NCI-H510A (cell line): Measurements from ENCODE around the gene FAM222A.

ENCODE experiments used
- DNase-seq: peaks from one replicate; lab custom pipeline; 2025; lab: John Stamatoyannopoulos, UW

The FAM222A gene

DNA sequence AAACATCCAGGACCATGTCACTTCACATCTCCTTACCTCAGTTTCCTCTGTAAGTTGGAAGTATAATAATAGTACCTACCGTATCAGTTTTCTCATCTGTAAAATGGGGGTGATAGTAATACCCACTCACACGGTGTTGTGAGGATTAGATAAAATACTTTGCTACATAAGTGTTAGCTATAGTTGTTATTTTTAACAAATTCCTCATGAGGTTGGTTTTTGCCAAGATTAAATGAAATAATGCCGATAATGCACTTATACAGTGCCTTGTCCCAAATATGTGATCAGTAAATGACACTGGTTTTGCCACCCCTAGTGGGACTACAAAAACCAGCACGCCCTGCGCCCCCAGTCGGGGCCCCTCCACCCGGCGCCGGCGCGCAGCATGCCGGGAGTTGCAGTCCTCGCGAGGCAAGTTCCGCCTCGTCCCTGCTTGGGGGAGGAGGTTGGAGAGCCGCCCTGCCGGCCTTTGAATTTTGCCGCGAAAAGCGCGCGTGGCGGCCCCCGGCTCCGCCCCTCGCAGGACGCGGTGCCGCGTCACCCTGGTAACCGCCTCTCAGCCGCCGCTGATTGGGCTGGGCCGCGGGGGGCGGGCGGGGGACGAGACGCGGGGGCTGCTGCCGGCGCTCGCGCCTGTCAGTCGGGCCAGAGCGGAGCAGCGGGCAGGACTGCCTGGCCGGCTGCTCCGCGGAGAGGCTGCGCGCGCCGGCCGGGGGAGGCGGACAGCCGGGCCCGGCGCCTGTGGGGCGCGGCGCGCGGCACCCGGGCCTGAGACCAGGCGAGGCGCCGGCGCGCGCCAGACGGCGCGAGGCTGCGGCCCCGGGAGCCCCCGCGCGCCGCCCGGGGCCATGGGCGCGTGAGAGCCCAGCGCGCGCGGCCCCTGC lies at the start of gene FAM222A:
TSS of gene FAM222A (plus strand) at position 639 of the 884 bp plus-strand sequence. CDS start 30,322 bp downstream, outside the sequence.
- peak; percentile 92 for DNase-seq

DNA sequence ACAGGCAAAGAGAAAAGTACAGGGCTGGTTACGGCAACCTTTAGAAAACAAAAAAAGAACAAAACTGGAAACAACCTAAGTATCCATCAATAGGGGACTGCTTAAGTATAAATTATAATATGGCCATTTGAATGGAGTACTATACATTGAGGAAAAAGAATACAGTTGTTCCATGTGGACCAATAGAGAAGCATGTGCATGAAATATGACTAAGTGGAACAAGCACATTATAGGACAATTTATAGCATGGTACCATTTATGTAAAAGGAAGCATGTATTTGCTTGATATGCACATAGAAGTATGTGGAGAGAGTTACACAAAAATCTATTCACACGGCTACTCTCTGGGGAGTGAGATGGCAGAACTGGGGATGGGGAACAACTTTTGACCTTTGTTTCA lies 49.2 kb upstream of the FAM222A start:
- no peak for DNase-seq

GRCh38 chr12:109666068-109666467 lies 47.6 kb upstream of the FAM222A start:
- DNase-seq: no peak

GRCh38 chr12:109670731-109671130 lies 42.9 kb upstream of the FAM222A start:
- no peak for DNase-seq

- DNase-seq: no peak
These were observed 42.1 kb upstream of the FAM222A start for GRCh38 chr12:109671502-109671901.

DNA sequence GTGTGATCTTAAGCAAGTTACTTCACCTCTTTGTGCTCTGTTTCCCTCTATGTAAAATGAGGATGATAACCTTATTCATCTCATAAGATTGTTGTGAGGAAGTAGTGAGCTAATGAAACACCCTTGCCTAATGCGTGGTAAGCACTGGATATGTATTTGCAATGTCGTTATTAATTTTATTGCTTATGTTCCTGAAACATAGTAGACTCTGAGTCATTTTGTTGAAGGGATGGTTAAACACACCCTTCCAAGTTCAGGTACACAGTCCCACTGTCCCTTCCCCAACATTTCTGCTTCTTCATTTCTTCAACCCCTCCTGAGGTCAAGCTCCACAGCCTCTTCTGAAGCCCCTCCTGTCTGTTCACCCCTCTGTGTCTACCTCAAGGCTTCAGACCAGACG lies 40.2 kb upstream of the FAM222A start:
- no peak for DNase-seq

GRCh38 chr12:109673884-109674283 lies 39.7 kb upstream of the FAM222A start:
- DNase-seq: no peak

- no peak for DNase-seq
These were observed 38.2 kb upstream of the FAM222A start for GRCh38 chr12:109675411-109675810.

DNA sequence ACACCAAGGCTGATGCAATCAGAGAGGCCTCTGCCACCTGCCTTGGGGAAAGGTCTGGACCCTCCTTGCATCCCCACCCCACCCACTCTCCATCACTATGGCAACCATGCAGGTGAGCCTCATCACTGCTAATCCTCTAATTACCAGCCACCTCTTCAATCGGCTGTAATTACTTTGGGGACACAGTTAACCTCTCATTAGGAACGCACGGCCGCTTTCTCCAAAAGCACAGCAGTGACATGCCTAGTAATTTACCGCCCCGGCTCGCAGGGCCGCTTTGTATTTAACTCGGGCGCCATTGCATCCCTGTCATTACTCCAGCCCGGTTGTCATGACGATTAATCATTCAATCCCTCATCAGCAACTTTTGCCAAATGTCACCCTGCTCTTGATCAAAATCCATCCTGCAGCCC lies 36.3 kb upstream of the FAM222A start:
- DNase-seq: no peak

DNA sequence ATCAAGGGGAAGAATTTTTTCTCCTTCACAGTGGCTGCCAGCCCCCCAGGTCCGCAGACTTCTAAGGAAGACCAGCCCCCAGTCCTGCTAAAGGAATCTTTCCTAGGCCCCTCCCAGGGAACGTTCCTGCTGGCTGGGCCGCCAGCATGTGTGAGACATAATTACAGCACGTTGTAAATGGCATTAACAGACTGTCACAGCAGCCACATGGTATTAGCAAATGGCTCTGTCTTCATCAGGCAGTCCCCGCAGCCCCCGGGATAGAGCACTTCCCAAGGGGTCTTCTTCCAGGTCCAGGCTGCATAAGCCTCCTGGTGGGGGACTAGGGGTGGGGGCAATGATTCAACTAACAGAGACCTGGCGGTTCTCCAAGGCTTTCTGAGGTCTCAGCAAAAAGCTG lies 34.9 kb upstream of the FAM222A start:
- no peak for DNase-seq

GRCh38 chr12:109679501-109680263 lies 33.9 kb upstream of the FAM222A start:
- peak; percentile 89 for DNase-seq

DNA sequence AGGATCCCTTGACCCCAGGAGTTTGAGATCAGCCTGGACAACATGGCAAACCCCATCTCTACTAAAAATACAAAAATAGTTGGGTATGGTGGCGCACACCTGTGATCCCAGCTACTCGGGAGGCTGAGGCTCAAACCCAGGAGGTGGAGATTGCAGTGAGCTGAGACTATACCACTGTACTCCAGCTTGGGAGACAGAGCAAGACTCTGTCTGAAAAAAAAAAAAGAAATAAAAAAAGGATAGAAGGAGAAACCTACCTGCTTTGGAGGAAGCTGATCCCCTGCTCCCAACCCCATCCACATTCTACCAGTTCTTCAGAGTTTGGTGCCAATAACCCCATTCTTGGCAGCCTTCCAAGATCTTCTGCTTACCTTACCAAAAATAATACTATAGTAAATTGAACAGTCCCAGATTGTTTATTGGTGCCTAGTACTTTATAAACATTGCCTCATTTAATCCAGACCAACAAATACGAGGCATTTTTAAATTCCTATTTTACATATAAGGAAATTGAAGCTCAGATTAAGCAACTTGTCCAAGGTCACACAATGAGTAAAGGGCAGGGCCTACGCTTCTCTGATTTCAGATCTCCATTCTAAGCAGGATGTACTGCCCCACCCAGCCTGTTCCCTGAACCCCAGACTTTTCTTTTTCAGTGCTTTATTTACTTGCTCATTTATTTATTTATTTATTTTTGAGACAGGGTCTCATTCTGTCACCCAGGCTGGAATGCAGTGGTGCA lies 33.2 kb upstream of the FAM222A start:
- peak; percentile 25 for DNase-seq

GRCh38 chr12:109681986-109682707 lies 31.5 kb upstream of the FAM222A start:
- no peak for DNase-seq

- no peak for DNase-seq
These were observed 30.9 kb upstream of the FAM222A start for GRCh38 chr12:109682708-109683060.

DNA sequence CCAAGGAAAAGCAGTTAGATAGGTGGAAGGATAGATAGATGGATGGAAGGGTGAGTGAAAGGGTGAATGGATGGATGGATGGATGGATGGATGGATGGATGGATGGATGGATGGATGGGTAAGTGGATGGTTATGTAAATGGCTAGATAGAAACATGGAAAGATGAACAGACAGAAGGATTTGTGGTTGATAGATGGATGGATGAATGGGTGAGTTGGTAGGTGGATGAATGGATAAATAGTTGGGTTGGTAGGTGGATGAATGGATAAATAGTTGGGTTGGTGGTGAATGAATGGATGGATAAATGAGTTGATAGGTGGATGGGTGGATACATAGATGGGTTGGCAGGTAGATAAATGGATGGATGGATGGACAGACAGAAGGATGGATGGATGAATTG lies 30.3 kb upstream of the FAM222A start:
- DNase-seq: no peak

- no peak for DNase-seq
These were observed 27.8 kb upstream of the FAM222A start for GRCh38 chr12:109685574-109686447.

- DNase-seq: no peak
These were observed 27.1 kb upstream of the FAM222A start for GRCh38 chr12:109686523-109686922.

DNA sequence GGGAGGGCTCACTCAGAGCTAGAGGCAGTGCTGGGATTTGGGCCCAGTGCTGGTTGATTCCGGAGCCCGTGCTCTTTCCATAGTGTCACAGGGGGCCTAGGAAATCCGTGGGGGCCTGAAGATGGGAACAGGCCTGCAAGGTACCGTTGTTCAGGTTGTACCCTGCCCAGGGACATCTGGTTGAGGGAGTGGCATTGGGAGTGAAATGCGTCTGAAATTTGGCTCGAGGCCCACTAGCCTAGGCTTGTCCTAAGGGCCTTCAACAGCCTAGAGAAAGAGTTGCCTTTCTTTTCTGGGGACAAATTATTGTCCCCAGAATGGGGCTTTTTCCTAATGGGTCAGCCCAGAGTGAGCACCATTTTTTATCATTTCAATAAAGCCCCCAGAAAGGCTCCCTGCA lies 26.4 kb upstream of the FAM222A start:
- DNase-seq: no peak

DNA sequence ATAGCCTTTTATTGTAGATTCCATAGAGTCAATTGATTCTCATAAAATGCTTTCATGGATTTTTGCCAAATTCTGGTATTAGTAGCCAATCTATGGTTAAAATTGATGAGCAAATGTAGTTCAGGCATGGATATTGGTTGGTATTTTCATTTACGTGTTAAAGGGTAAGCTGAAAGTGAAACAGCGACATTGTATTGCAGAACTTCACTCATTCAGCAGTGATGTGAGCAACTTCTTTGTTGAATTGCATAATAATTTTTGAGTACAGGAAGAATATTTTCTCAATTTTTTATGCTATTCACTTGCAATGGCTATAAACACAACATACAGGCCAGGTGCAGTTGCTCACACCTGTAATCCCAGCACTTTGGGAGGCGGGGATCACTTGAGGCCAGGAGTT lies 24.2 kb upstream of the FAM222A start:
- DNase-seq: no peak

DNA sequence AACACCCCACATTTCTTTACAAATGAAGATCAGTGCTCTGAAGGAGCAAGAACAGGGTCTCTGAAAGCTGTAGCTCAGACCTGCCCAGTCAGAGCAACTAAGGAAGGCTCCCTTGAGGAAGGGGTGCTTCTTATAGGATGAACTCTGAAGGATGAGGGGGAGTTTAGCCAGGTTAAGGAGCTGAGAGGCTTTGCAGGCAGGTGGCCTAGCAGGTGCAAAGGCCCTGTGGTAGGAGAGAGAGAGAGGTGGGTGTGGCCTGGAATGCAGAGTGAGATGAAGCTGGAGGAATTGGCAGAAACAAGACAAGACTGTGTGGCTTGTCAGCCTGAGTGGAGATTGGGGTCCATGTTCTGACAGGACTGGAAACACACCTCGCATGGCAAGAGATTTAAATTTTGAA lies 20.5 kb upstream of the FAM222A start:
- no peak for DNase-seq
